Neuronal stem cell (in vitro differentiated cells): ENCODE results near the gene CALML4.

Experiments
- DNase-seq: peaks from one replicate; pipeline ENCODE4 v3.0.0-alpha.2; 2013; ENCODE audit warnings: low spot score
- H2AFZ ChIP-seq: one replicate; pipeline ENCODE4 v1.6.1; 2013; ENCODE audit warnings: mild to moderate bottlenecking, low read length, inconsistent platforms
- H2AK5ac ChIP-seq: 2 replicates; pipeline ENCODE4 v1.6.1; 2013; ENCODE audit warnings: low read depth, mild to moderate bottlenecking, inconsistent platforms, low read length, moderate library complexity, mixed read lengths
- H2BK120ac ChIP-seq: 2 replicates; pipeline ENCODE4 v1.6.1; 2013; ENCODE audit warnings: low read depth, mild to moderate bottlenecking, inconsistent platforms, low read length, moderate library complexity, mixed read lengths
- H2BK12ac ChIP-seq: one replicate; pipeline ENCODE4 v1.6.1; 2013; ENCODE audit warnings: low read length, inconsistent platforms
- H2BK15ac ChIP-seq: 2 replicates; pipeline ENCODE4 v1.6.1; 2013; ENCODE audit warnings: mild to moderate bottlenecking, low read length, inconsistent platforms, mixed read lengths
- H2BK5ac ChIP-seq: one replicate; pipeline ENCODE4 v1.6.1; 2013; ENCODE audit warnings: inconsistent platforms, mild to moderate bottlenecking, low read length, moderate library complexity
- H3K14ac ChIP-seq: one replicate; pipeline ENCODE4 v1.6.1; 2013; ENCODE audit warnings: low read length, inconsistent platforms
- H3K18ac ChIP-seq: 2 replicates; pipeline ENCODE4 v1.6.1; 2013; ENCODE audit warnings: low read length, inconsistent platforms
- H3K23ac ChIP-seq: 2 replicates; pipeline ENCODE4 v1.6.1; 2013; ENCODE audit warnings: low read depth, mild to moderate bottlenecking, mixed read lengths, low read length, inconsistent platforms; ENCODE audit not compliant: poor library complexity
- H3K27ac ChIP-seq: replicated peaks from 3 replicates; pipeline ENCODE4 v1.5.1; 2013; ENCODE audit warnings: low read length, inconsistent platforms
- H3K27me3 ChIP-seq, 3 experiments: 2 replicates each; pipeline ENCODE4 v1.6.1; 2013; ENCODE audit warnings: low read length in 3 of 3, mild to moderate bottlenecking in 2 of 3, inconsistent platforms in 1 of 3, low read depth in 1 of 3, mixed read lengths in 1 of 3, moderate library complexity in 1 of 3; ENCODE audit not compliant: control insufficient read depth in 3 of 3, insufficient read depth in 3 of 3
- H3K36me3 ChIP-seq, 2 donors: replicated peaks in 1 of 2; 2 replicates each; pipeline ENCODE4 v1.6.1; 2013; ENCODE audit warnings: low read length in 2 of 2; ENCODE audit not compliant: control insufficient read depth in 2 of 2, insufficient read depth in 2 of 2
- H3K4ac ChIP-seq: 2 replicates; pipeline ENCODE4 v1.6.1; 2013; ENCODE audit warnings: inconsistent platforms, mild to moderate bottlenecking, low read length, moderate library complexity
- H3K4me1 ChIP-seq, 2 donors: 1 replicate in 1 of 2; 2 replicates in 1 of 2; pipeline ENCODE4 v1.6.1; 2013; ENCODE audit warnings: low read length in 2 of 2, low read depth in 1 of 2; ENCODE audit not compliant: control insufficient read depth in 2 of 2, insufficient read depth in 1 of 2
- H3K4me2 ChIP-seq: one replicate; pipeline ENCODE4 v1.6.1; 2013; ENCODE audit warnings: mild to moderate bottlenecking, low read length, inconsistent platforms; ENCODE audit not compliant: insufficient read depth, poor library complexity, severe bottlenecking
- H3K4me3 ChIP-seq, 2 donors: 2 replicates each; pipeline ENCODE4 v1.5.1; 2013; ENCODE audit warnings: low read length in 2 of 2, mild to moderate bottlenecking in 2 of 2, inconsistent platforms in 1 of 2, moderate library complexity in 1 of 2
- H3K79me1 ChIP-seq: one replicate; pipeline ENCODE4 v1.6.1; 2013; ENCODE audit warnings: low read depth, mild to moderate bottlenecking, inconsistent platforms, low read length, moderate library complexity
- H3K9ac ChIP-seq: one replicate; pipeline ENCODE4 v1.6.1; 2013; ENCODE audit warnings: mild to moderate bottlenecking, low read depth, low read length, inconsistent platforms; ENCODE audit not compliant: poor library complexity
- H3K9me3 ChIP-seq, 2 donors: replicated peaks in 1 of 2; 2 replicates each; pipeline versions ENCODE3 to v1.6.1; 2013; ENCODE audit warnings: low read length in 2 of 2, mild to moderate bottlenecking in 2 of 2, inconsistent platforms in 1 of 2, low read depth in 1 of 2, mixed read lengths in 1 of 2, moderate library complexity in 1 of 2; ENCODE audit not compliant: control insufficient read depth in 2 of 2, insufficient read depth in 1 of 2
- H4K8ac ChIP-seq: one replicate; pipeline ENCODE4 v1.6.1; 2013; ENCODE audit warnings: low read depth, mild to moderate bottlenecking, inconsistent platforms, low read length, moderate library complexity
- H4K91ac ChIP-seq: one replicate; pipeline ENCODE4 v1.6.1; 2013; ENCODE audit warnings: low read length, low read depth, mild to moderate bottlenecking, inconsistent platforms; ENCODE audit not compliant: poor library complexity
- WGBS, 2 donors: extraction: QIAGEN DNeasy Blood & Tissue Kit; methylation state at CpG; one replicate each; pipeline ENCODE4 v1.1.7; 2013; ENCODE audit warnings: missing lambda C conversion rate in 2 of 2, mixed read lengths in 1 of 2; ENCODE audit not compliant: insufficient read length in 2 of 2, insufficient replicate concordance in 1 of 2; ENCODE audit errors: extremely low coverage in 2 of 2; 5-methylcytosine and 5-hydroxymethylcytosine counted together

The CALML4 gene

GRCh38 chr15:68244235-68244634, 39.1 kb upstream of the CALML4 start:
- DNase-seq = no peak
- H3K4me3 ChIP-seq = no peak overlapping the region
- H3K9me3 ChIP-seq = no peaks in the 10 kb centered on the region
- H3K4me2 ChIP-seq = no peak overlapping the region
- H2AFZ ChIP-seq = no peak overlapping the region
- no CpG with 5 or more reads among the region's 1 CpG for WGBS, 2 donors
- H3K79me1 ChIP-seq = no peaks in the 10 kb centered on the region
- no peak overlapping the region for H3K18ac ChIP-seq
- H2BK5ac ChIP-seq = no peak overlapping the region
- no peak overlapping the region for H4K91ac ChIP-seq
- H2BK120ac ChIP-seq = no peak overlapping the region
- H3K4me1 ChIP-seq = no peaks in the 10 kb centered on the region
- no peaks in the 10 kb centered on the region for H3K36me3 ChIP-seq
- H4K8ac ChIP-seq = no peak overlapping the region
- no peak overlapping the region for H3K23ac ChIP-seq
- H2BK12ac ChIP-seq = no peak overlapping the region
- no peak overlapping the region for H2AK5ac ChIP-seq
- no peak overlapping the region for H3K27ac ChIP-seq
- H3K14ac ChIP-seq = no peak overlapping the region
- peaks cover 0 to 2% (median 0%) of the 10 kb centered on the region in 3 experiments for H3K27me3 ChIP-seq
- no peak overlapping the region for H3K9ac ChIP-seq
- no peak overlapping the region for H2BK15ac ChIP-seq
- H3K4ac ChIP-seq = no peak overlapping the region

DNA sequence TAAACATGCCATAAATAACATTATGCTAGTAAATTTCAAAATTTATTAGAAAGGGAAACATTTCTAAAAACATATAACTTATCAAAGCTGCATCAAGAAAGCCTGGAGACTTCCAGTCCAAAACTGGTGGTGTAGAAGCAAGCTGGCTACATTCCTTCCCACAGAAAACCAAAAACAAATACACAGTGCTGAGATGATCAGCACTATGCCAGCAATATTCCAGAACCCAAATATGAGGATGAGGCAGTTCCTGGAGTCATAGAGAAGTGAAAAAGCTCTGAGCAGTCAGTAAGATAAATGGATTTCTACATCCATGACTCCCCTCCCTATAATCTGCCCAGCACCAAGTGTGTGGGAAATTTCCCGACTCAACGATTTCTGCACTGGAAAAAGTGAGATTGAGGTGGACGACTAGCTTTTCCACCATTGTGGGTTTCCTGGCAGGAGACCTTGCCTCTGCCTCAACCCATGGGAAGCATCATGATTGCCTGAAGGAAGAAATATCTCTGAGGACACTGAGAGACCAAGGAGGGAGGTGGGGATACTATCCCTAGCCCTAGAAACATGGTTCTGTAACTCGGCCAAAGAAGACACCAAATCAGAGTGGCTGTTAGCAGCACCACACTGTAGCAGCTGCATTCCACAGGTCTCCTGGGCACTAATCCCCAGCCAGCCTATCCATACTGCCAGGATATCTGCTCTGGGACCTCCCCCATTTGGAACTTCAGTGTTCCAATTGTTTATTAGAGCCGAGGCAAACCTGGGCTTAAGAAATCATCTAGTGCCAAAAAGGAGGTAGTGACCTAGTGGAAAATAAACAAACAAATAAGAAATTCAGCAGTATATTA, 36.2 kb upstream of the CALML4 start:
- no peak overlapping the region for H2BK120ac ChIP-seq
- no peak overlapping the region for H2AK5ac ChIP-seq
- no peak overlapping the region for H3K27ac ChIP-seq
- no CpG with 5 or more reads among the region's 5 CpGs for WGBS, 2 donors
- H3K18ac ChIP-seq = no peak overlapping the region
- no peak overlapping the region for H3K4ac ChIP-seq
- H3K4me2 ChIP-seq = no peak overlapping the region
- H4K8ac ChIP-seq = no peak overlapping the region
- H3K9ac ChIP-seq = no peak overlapping the region
- no peak overlapping the region for H3K14ac ChIP-seq
- H3K23ac ChIP-seq = no peak overlapping the region
- no peaks in the 10 kb centered on the region for H3K36me3 ChIP-seq
- no peak overlapping the region for H2BK15ac ChIP-seq
- no peak overlapping the region for H3K4me3 ChIP-seq
- peaks cover 0 to 2% (median 0%) of the 10 kb centered on the region in 3 experiments for H3K27me3 ChIP-seq
- no peak overlapping the region for H2AFZ ChIP-seq
- H3K4me1 ChIP-seq = no peaks in the 10 kb centered on the region
- H4K91ac ChIP-seq = no peak overlapping the region
- no peaks in the 10 kb centered on the region for H3K79me1 ChIP-seq
- no peaks in the 10 kb centered on the region for H3K9me3 ChIP-seq
- H2BK5ac ChIP-seq = no peak overlapping the region
- H2BK12ac ChIP-seq = no peak overlapping the region
- no peak for DNase-seq

DNA sequence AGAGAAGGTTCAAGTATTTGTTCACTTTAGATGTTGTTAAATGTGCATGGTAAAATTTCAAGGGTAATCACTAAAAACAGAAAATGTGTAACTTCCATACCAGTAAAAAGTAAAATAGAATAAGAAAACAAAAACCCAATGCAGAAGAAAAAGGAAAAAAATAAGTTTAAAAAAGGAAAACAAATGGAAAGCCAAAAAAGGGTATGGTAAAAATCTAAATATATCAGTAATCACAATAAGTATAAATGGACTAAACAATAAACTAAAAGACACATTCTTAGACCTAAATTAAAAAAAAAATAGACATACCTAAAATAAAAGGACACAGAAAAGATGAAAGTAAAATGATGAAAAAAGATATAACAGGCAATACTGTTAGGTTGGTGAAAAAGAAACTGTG, 33.9 kb upstream of the CALML4 start:
- Histone ChIP-seq H2AK5ac (no peak overlapping the region), H3K27ac (no peak overlapping the region), H4K91ac (no peak overlapping the region), H3K79me1 (no peaks in the 10 kb centered on the region), H3K36me3 (no peaks in the 10 kb centered on the region), H3K23ac (no peak overlapping the region), H3K4me1 (no peaks in the 10 kb centered on the region), H3K9me3 (no peaks in the 10 kb centered on the region), H2BK15ac (no peak overlapping the region), H3K9ac (no peak overlapping the region), H3K27me3 (no peaks in the 10 kb centered on the region), H3K18ac (no peak overlapping the region), H3K4me3 (no peak overlapping the region), H3K4ac (no peak overlapping the region), H2AFZ (no peak overlapping the region), H2BK120ac (no peak overlapping the region), H3K14ac (no peak overlapping the region), H4K8ac (no peak overlapping the region), H3K4me2 (no peak overlapping the region), H2BK5ac (no peak overlapping the region), H2BK12ac (no peak overlapping the region)
- DNase-seq = no peak

DNA sequence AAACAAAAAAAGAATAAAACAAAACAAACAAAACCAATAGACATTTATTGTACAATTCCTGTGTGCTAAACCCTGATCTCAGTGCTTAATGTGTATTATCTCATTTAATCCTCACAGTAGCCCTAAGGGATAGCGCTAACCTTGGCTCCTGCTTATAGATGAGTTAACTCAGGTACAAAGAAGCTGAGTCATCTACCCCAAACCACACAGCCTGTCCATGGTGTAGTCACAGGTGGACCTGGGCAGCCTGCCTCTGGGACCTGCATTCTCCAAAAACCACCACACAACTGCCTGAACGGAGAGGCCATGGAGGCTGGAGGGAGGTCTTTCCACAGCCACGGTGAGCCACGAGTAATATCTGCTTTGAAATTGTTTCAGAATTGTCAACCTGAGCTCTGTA, 29.9 kb upstream of the CALML4 start:
- Histone ChIP-seq H3K4me3 (no peak overlapping the region), H3K4ac (no peak overlapping the region), H2BK5ac (no peak overlapping the region), H3K18ac (peak overlapping the region; percentile 59), H3K23ac (no peak overlapping the region), H3K27ac (no peak overlapping the region), H2BK120ac (no peak overlapping the region), H3K9ac (no peak overlapping the region), H3K9me3 (no peaks in the 10 kb centered on the region), H3K79me1 (no peaks in the 10 kb centered on the region), H4K8ac (no peak overlapping the region), H3K4me1 (peaks cover 5 to 6% of the 10 kb centered on the region in 2 donors), H3K14ac (no peak overlapping the region), H3K4me2 (no peak overlapping the region), H2AK5ac (no peak overlapping the region), H4K91ac (no peak overlapping the region), H2AFZ (no peak overlapping the region), H2BK15ac (no peak overlapping the region), H2BK12ac (no peak overlapping the region), H3K36me3 (no peaks in the 10 kb centered on the region), H3K27me3 (no peaks in the 10 kb centered on the region)
- no peak for DNase-seq
- WGBS, 2 donors = no CpG with 5 or more reads among the region's 4 CpGs
